PC-3 (cell line): ENCODE results near the gene CACTIN.

ENCODE experiments used
- CTCF ChIP-seq: fragments of 300-600 bp; sonication (generic); conservative IDR thresholded peaks from 2 replicates; pipeline ENCODE4 v1.5.1; 2017; ENCODE audit warnings: antibody characterized with exemption, low read depth, mild to moderate bottlenecking, low read length
- EZH2 ChIP-seq: fragments of 300-600 bp; sonication (generic); IDR thresholded peaks from one replicate; pipeline ENCODE4 v1.6.1; 2017; ENCODE audit warnings: antibody characterized with exemption, mild to moderate bottlenecking, low read length; ENCODE audit not compliant: unreplicated experiment
- EZH2phosphoT487 ChIP-seq: fragments of 300-600 bp; sonication (generic); IDR thresholded peaks from 2 replicates; pipeline ENCODE4 v1.6.1; 2018; ENCODE audit warnings: mild to moderate bottlenecking, antibody characterized with exemption, low read length, borderline replicate concordance

GRCh38 chr19:3633559-3633988, 7.0 kb upstream of the CACTIN start:
- TF ChIP-seq CTCF = no peak
- TF ChIP-seq EZH2 = no peak
- no peak for TF ChIP-seq EZH2phosphoT487
